HepG2 (cell line): ENCODE results near the gene HSDL1. TPM values are rescaled to one million over a fixed set of nuclear protein-coding genes. Genes with fewer than 3 reads are reported as not detected.

Experiments used
- ARNTL ChIP-seq: sonication (generic); formaldehyde crosslinking; IDR thresholded peaks from 2 replicates; pipeline ENCODE4 v1.4.0; 2020; ENCODE audit warnings: mild to moderate bottlenecking, missing genetic modification reagents
- CCAR2 ChIP-seq: fragments of 200-400 bp; formaldehyde crosslinking; optimal IDR thresholded peaks from 2 replicates; pipeline ENCODE3; 2018; ENCODE audit warnings: low read depth, mild to moderate bottlenecking, low read length, moderate library complexity
- ELK4 ChIP-seq: sonication (generic); formaldehyde crosslinking; IDR thresholded peaks from 2 replicates; pipeline ENCODE4 v1.9.0; 2021; ENCODE audit warnings: missing genetic modification reagents, borderline replicate concordance
- ETS1 ChIP-seq: sonication (generic); formaldehyde crosslinking; IDR thresholded peaks from 2 replicates; pipeline ENCODE4 v1.4.0; 2020; ENCODE audit warnings: missing genetic modification reagents
- HNF1B ChIP-seq: sonication (generic); formaldehyde crosslinking; IDR thresholded peaks from 2 replicates; pipeline ENCODE4 v1.5.1; 2020; ENCODE audit warnings: mild to moderate bottlenecking, moderate library complexity, missing genetic modification reagents
- KLF11 ChIP-seq: IDR thresholded peaks from 2 replicates; pipeline ENCODE4 v1.6.1; 2016; ENCODE audit warnings: missing compliant biosample characterization
- MXD3 ChIP-seq: IDR thresholded peaks from 2 replicates; pipeline ENCODE4 v1.6.1; 2016; ENCODE audit warnings: mild to moderate bottlenecking, missing biosample characterization, missing genetic modification reagents
- RARG ChIP-seq: sonication (generic); formaldehyde crosslinking; IDR thresholded peaks from 2 replicates; pipeline ENCODE4 v1.4.0; 2020; ENCODE audit warnings: low read depth, mild to moderate bottlenecking, missing genetic modification reagents
- RFX3 ChIP-seq: IDR thresholded peaks from 2 replicates; pipeline ENCODE4 v1.6.1; 2016; ENCODE audit warnings: missing biosample characterization, missing genetic modification reagents
- RFX5 ChIP-seq: IDR thresholded peaks from 2 replicates; pipeline ENCODE4 v1.6.1; 2011; ENCODE audit warnings: low read depth, low read length, improper control_type of control experiment
- SCMH1 ChIP-seq: sonication (generic); formaldehyde crosslinking; IDR thresholded peaks from 2 replicates; pipeline ENCODE4 v1.9.0; 2021; ENCODE audit warnings: missing genetic modification reagents, mild to moderate bottlenecking, borderline replicate concordance
- SMAD9 ChIP-seq: sonication (generic); formaldehyde crosslinking; IDR thresholded peaks from 2 replicates; pipeline ENCODE4 v1.5.1; 2020; ENCODE audit warnings: mild to moderate bottlenecking, missing genetic modification reagents
- SP140L ChIP-seq: sonication (generic); formaldehyde crosslinking; IDR thresholded peaks from 2 replicates; pipeline ENCODE4 v1.4.0; 2020; ENCODE audit warnings: missing genetic modification reagents, borderline replicate concordance
- SPEN ChIP-seq: sonication (generic); formaldehyde crosslinking; IDR thresholded peaks from 2 replicates; pipeline ENCODE4 v1.5.1; 2020; ENCODE audit warnings: low read depth, mild to moderate bottlenecking, missing genetic modification reagents
- STAT6 ChIP-seq: sonication (generic); formaldehyde crosslinking; IDR thresholded peaks from 2 replicates; pipeline ENCODE4 v1.4.0; 2020; ENCODE audit warnings: missing genetic modification reagents, mild to moderate bottlenecking, borderline replicate concordance
- TBX3 ChIP-seq: fragments of 450-650 bp; IDR thresholded peaks from 2 replicates; pipeline ENCODE4 v1.6.1; 2017; ENCODE audit warnings: antibody characterized with exemption, mild to moderate bottlenecking, inconsistent platforms, borderline replicate concordance
- YEATS2 ChIP-seq: sonication (generic); formaldehyde crosslinking; IDR thresholded peaks from 2 replicates; pipeline ENCODE4 v1.4.0; 2020; ENCODE audit warnings: missing genetic modification reagents, borderline replicate concordance
- ZEB1 ChIP-seq: IDR thresholded peaks from 2 replicates; pipeline ENCODE4 v1.6.1; 2012; ENCODE audit warnings: mild to moderate bottlenecking, low read depth, inconsistent platforms; ENCODE audit not compliant: insufficient replicate concordance
- ZFP62 ChIP-seq: sonication (generic); formaldehyde crosslinking; IDR thresholded peaks from 2 replicates; pipeline ENCODE4 v1.4.0; 2020; ENCODE audit warnings: missing genetic modification reagents
- ZNF3 ChIP-seq: IDR thresholded peaks from 2 replicates; pipeline ENCODE4 v1.7.0; 2017; ENCODE audit warnings: inconsistent platforms
- ZNF530 ChIP-seq: sonication (generic); formaldehyde crosslinking; IDR thresholded peaks from 2 replicates; pipeline ENCODE4 v1.5.0; 2020; ENCODE audit warnings: low read depth, mild to moderate bottlenecking, missing genetic modification reagents
- ZNF589 ChIP-seq: sonication (generic); formaldehyde crosslinking; conservative IDR thresholded peaks from 2 replicates; pipeline ENCODE4 v1.8.0; 2022; ENCODE audit warnings: mild to moderate bottlenecking, moderate library complexity, missing genetic modification reagents
- ZNF674 ChIP-seq: sonication (generic); formaldehyde crosslinking; IDR thresholded peaks from 2 replicates; pipeline ENCODE4 v1.5.0; 2020; ENCODE audit warnings: low read depth, mild to moderate bottlenecking, missing genetic modification reagents
- ZNF776 ChIP-seq: sonication (generic); formaldehyde crosslinking; IDR thresholded peaks from 2 replicates; pipeline ENCODE4 v1.4.0; 2020; ENCODE audit warnings: mild to moderate bottlenecking, missing genetic modification reagents
- polyA plus RNA-seq, 8 experiments: library from polyadenylated mRNA; depleted of rRNA in 3 of 8; stranded (reverse) in 7 of 8; unstranded in 1 of 8; fragments of >200 nt; fragmentation: Illumina TruSeq in 4 of 8; extraction: Trizol in 4 of 8; gene quantifications; 2 replicates each; pipeline versions ENCODE4 v1.2.1 to v1.2.3, GENCODE V29; 2011 to 2016; ENCODE audit warnings: low read depth in 4 of 8, missing spikeins in 1 of 8, mixed read lengths in 1 of 8; ENCODE audit not compliant: insufficient read depth in 1 of 8
- total RNA-seq, 5 experiments: library from RNA; depleted of rRNA; stranded (reverse); fragments of >200 nt; fragmentation: Illumina TruSeq; extraction: Trizol; gene quantifications; 2 replicates each; pipeline ENCODE4 v1.2.3, GENCODE V29; 2016; ENCODE audit warnings: low read depth in 1 of 5
- TF ChIP-seq, protein P1 (sequence below): IDR thresholded peaks from 2 replicates; pipeline ENCODE4 v1.6.1; 2012; ENCODE audit warnings: inconsistent platforms

HSDL1 gene
- total and polyA plus RNA-seq, 2 of the 13 experiments (the other 11 are each of a cell fraction or from before 2014, with no cell fraction given) = 49.2 to 49.7 TPM

DNA sequence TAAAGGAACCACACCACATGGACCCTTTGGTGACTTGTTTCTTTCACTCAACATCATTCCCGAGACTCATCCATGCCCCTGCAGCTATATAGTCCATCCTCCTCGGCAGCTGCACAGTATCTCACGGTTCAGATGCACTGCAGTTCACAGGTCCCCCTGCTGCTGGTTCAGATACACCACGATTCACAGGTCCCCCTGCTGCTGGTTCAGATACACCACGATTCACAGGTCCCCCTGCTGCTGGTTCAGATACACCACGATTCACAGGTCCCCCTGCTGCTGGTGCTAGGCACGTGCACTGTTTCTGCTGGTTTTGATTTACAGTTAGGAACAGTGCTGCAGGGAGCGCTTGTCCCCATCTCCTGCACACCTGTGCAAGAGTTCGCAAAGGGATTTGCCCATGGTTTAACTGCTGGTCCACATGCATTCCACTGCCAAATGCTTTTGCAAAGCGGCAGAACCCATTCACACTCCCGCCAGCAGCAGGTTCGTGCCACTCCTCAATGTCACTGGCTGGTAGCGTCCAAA is 3.8 kb downstream of the HSDL1 start (continued):
- TF ChIP-seq STAT6 = no peak
- 0 out of 2 replicates have a peak, but pooled peaks have one; percentile 69 for TF ChIP-seq ARNTL
- no peak for TF ChIP-seq ZNF530
- no peak for TF ChIP-seq CCAR2
- TF ChIP-seq SPEN (CRISPR knock-in tag) = 0 out of 2 replicates have a peak, but pooled peaks have one; percentile 36
- TF ChIP-seq RFX5 = no peak
- TF ChIP-seq SMAD9 (CRISPR knock-in tag) = no peak
- TF ChIP-seq, protein P1, sequence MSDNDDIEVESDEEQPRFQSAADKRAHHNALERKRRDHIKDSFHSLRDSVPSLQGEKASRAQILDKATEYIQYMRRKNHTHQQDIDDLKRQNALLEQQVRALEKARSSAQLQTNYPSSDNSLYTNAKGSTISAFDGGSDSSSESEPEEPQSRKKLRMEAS = peak; percentile 63
- TF ChIP-seq HNF1B = peak; percentile 49; the same call in 1 of the 2 replicates
- no peak for TF ChIP-seq ZNF674
- TF ChIP-seq ZEB1 = no peak
- TF ChIP-seq MXD3 (CRISPR knock-in tag) = no peak
- TF ChIP-seq ZNF589 = 0 out of 2 replicates have a peak, but pooled peaks have one; percentile 51
- no peak for TF ChIP-seq RFX3 (CRISPR knock-in tag)
- TF ChIP-seq ZNF776 (CRISPR knock-in tag) = no peak
- TF ChIP-seq SCMH1 (CRISPR knock-in tag) = no peak
- no peak for TF ChIP-seq ZFP62 (CRISPR knock-in tag)
- TF ChIP-seq ZNF3 = no peak
- TF ChIP-seq ETS1 = no peak
- TF ChIP-seq SP140L (CRISPR knock-in tag) = no peak
- TF ChIP-seq RARG = no peak
- no peak for TF ChIP-seq YEATS2 (CRISPR knock-in tag)
- TF ChIP-seq TBX3 = peak; percentile 18; the same call in 1 of the 2 replicates
- no peak for TF ChIP-seq ELK4 (CRISPR knock-in tag)
- no peak for TF ChIP-seq KLF11 (CRISPR knock-in tag)
